GM18508 (cell line): ENCODE data around the gene RAB44.
"Not testable (repeated sequence)": the region's sequence is repeated elsewhere in the genome, so short reads cannot be mapped to it uniquely, and the experiment has no call there.

Experiments used
- ATAC-seq: cut with Tn5 transposase; IDR thresholded peaks from one replicate; pipeline ENCODE4 v1.9.1; 2021; ENCODE audit warnings: moderate number of reproducible peaks; ENCODE audit not compliant: insufficient read depth, unreplicated experiment

Gene RAB44

GRCh38 chr6:36703982-36704381 is 6.4 kb downstream of the RAB44 start:
- no peak for ATAC-seq

GRCh38 chr6:36704961-36705577 is 7.4 kb downstream of the RAB44 start:
- ATAC-seq = not testable (repeated sequence)

GRCh38 chr6:36706339-36706738 is 8.7 kb downstream of the RAB44 start:
- ATAC-seq = no peak

- no peak for ATAC-seq
Measured at GRCh38 chr6:36712816-36713215, 15.2 kb downstream of the RAB44 start.

GRCh38 chr6:36713846-36714245 is 16.2 kb downstream of the RAB44 start:
- ATAC-seq = no peak

GRCh38 chr6:36714511-36714910 is 16.9 kb downstream of the RAB44 start:
- ATAC-seq = no peak

- no peak for ATAC-seq
Measured at GRCh38 chr6:36715469-36715868, 17.8 kb downstream of the RAB44 start.

- no peak for ATAC-seq
Measured at GRCh38 chr6:36716476-36717093, 19.0 kb downstream of the RAB44 start.

- ATAC-seq = no peak
Measured at GRCh38 chr6:36717231-36717825, 19.7 kb downstream of the RAB44 start.

- no peak for ATAC-seq
Measured at GRCh38 chr6:36717871-36718540, 20.4 kb downstream of the RAB44 start.

GRCh38 chr6:36718560-36718959 is 20.9 kb downstream of the RAB44 start:
- no peak for ATAC-seq

- ATAC-seq = no peak
Measured at GRCh38 chr6:36719126-36719525, 21.5 kb downstream of the RAB44 start.

- no peak for ATAC-seq
Measured at GRCh38 chr6:36720251-36721141, 22.9 kb downstream of the RAB44 start.

GRCh38 chr6:36721369-36722140 is 23.9 kb downstream of the RAB44 start:
- no peak for ATAC-seq

GRCh38 chr6:36722365-36722764 is 24.7 kb downstream of the RAB44 start:
- ATAC-seq = no peak

- ATAC-seq = no peak
Measured at GRCh38 chr6:36722879-36723278, 25.3 kb downstream of the RAB44 start.

- ATAC-seq = not testable (repeated sequence)
Measured at GRCh38 chr6:36723992-36724391, 26.4 kb downstream of the RAB44 start.

GRCh38 chr6:36724514-36725390 is 27.1 kb downstream of the RAB44 start:
- ATAC-seq = no peak

- no peak for ATAC-seq
Measured at GRCh38 chr6:36725581-36725980, 28.0 kb downstream of the RAB44 start.
